ENCODE results near the gene GIMAP8.
"Not testable (repeated sequence)": the region's sequence is repeated elsewhere in the genome, so short reads cannot be mapped to it uniquely, and the experiment has no call there.

GIMAP8 gene

DNA sequence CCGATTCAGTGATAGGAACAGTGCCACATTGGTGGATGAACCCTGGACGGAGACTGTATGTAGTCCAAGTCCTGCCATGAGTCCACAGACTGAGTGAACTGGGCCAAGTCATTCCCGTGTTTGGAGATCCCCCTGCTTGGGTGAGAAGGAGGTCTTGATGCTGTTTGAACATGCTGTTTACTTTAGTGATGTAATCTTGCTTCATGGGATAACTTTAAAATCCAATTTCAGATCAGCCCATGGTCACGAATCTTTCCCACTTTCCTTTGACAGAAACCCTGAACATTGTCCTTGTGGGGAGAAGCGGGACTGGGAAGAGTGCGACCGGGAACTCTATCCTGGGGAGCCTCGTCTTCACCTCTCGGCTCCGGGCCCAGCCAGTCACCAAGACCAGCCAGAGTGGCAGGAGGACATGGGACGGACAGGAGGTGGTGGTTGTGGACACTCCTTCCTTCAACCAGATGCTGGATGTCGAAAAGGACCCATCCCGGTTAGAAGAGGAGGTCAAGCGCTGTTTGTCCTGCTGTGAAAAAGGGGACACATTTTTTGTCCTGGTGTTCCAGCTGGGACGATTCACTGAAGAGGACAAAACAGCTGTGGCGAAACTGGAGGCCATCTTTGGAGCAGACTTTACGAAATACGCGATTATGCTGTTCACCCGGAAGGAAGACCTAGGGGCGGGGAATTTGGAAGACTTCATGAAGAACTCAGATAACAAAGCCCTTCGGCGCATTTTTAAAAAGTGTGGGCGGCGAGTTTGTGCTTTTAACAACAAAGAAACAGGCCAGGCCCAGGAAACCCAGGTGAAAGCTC, 26.6 kb downstream of the GIMAP8 start:
- no peak overlapping the region for H3K27ac Mint-ChIP-seq
- DNase-seq (no peak), ATAC-seq (replicated peaks) (no peak)
- H3K36me3 Mint-ChIP-seq, result no peaks in the 10 kb centered on the region
- no peaks in the 10 kb centered on the region for H3K9me3 Mint-ChIP-seq
- peaks cover 6% of the 10 kb centered on the region in 2 donors for H3K4me1 Mint-ChIP-seq
- H3K4me3 Mint-ChIP-seq, result no peak overlapping the region
- peaks cover 0 to 7% of the 10 kb centered on the region in 2 donors for H3K27me3 Mint-ChIP-seq

DNA sequence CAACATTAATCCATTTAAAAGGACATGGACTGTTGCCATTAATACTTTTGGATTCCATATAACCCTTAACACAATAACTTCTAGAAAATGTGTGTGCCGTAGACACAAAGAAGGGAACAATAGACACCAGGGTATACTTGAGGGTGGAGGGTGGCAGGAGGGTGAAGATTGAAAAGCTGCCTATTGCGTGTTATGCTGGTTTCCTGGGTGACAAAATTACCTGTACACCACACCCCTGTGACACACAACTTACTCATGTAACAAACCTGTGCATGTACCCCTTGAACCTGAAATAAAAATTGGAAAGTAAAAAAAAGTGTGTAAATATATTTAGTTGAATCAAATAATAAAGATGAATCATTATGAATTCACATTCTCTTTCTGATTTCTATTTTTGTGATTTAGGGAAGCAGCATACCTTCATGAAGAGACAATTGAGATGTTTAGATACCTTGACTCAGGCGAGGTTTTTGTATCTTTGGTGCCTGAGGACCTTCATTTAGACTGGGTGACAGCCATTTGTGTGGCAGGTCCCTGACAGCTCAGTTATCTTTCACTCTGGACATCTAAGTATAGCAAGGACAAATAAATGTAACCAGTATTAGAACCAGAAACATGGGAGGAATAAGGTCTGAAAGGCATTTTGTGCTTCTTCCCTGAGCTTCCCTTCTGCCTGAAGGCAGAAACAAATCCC, 28.7 kb downstream of the GIMAP8 start:
- Mint-ChIP-seq H3K4me3 (no peak overlapping the region), H3K9me3 (no peaks in the 10 kb centered on the region), H3K27me3 (peaks cover 4 to 12% of the 10 kb centered on the region in 2 donors), H3K27ac (no peak overlapping the region), H3K4me1 (peaks cover 20% of the 10 kb centered on the region in 2 donors), H3K36me3 (no peaks in the 10 kb centered on the region)
- ATAC-seq (replicated peaks) (no peak), DNase-seq (no peak)

DNA sequence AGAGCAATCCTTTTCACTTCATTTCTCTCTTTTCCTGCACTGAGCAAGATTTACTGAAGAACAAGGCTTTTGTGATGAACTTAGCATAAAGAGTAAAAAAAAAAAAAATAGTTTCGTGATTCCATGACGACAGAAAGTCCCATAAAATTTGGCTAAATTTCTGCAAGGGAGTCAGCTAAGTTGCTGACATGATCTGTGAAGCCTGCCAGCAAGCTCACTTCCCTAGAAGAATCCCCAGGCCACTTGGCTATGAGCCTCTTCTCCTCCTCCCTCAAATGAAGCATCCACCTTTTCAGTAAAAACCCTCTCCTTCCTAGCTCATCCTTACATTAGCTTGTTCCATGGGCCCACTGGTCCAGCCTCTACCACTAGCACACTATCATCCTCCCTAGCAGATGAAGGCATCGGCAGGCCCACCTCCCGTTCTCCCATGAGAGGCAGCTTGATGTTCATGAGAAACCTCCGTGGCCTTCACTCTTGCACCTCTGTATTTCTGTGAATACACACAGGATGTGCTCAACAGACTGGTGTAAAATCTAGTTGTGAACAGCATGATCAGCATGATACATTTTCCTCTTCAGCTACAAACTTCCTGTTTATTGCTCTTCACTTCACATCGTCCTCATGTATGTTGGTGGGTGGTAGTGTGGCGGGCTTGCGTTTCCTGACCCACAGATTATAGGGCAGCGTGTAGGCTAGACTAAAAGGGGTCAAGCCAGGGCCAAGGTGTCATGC, 30.9 kb downstream of the GIMAP8 start:
- DNase-seq (no peak), ATAC-seq (replicated peaks) (no peak)
- Mint-ChIP-seq H3K4me1 (peaks cover 23 to 24% of the 10 kb centered on the region in 2 donors), H3K4me3 (no peak overlapping the region), H3K9me3 (no peaks in the 10 kb centered on the region), H3K27ac (no peak overlapping the region), H3K36me3 (no peaks in the 10 kb centered on the region), H3K27me3 (peaks cover 4 to 12% of the 10 kb centered on the region in 2 donors)

DNA sequence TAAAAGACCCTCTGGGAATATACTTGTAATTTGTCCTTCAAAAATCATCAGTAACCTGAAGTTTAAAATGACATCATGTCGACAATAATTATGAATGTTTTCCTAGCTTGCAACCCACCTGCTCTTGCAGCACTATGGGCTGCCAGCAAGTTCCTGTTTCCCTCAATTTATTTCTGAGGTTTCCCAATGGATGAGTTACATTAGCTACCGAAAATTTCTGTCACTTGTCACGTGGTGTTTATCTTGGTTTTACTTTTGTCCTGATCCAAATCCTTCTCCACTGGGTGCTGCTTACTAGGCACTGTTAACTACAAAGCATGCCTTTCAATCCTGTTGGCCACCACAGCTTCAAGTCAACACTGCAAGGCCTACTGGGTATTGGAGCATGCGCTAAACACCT, 31.5 kb downstream of the GIMAP8 start:
- no peaks in the 10 kb centered on the region for H3K36me3 Mint-ChIP-seq
- no peak for DNase-seq
- ATAC-seq (replicated peaks), result no peak
- peaks cover 4 to 12% of the 10 kb centered on the region in 2 donors for H3K27me3 Mint-ChIP-seq
- peaks cover 23 to 24% of the 10 kb centered on the region in 2 donors for H3K4me1 Mint-ChIP-seq
- no peak overlapping the region for H3K27ac Mint-ChIP-seq
- no peaks in the 10 kb centered on the region for H3K9me3 Mint-ChIP-seq
- no peak overlapping the region for H3K4me3 Mint-ChIP-seq

DNA sequence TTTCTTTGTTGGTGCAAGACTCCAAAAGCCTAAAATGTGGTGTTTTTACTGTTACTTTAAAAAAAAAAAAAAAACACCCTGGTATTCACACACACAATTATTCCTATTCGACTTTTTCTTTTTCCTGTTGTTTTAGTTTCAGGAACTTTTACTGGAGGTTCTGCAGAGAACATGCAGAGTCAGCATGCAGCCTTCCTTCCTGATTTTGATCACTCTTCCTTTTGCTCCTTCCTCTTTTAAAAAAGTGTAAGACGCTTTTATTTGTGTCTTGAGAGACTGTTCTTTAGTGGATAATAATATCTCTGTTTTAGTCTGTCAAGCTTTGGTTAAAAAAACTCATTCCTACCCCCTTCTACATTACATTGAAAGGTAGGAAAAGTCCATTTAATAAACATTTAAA, 33.1 kb downstream of the GIMAP8 start:
- not testable (repeated sequence) for H3K27ac Mint-ChIP-seq; ATAC-seq (replicated peaks); DNase-seq; H3K4me3 Mint-ChIP-seq; H3K36me3 Mint-ChIP-seq; H3K9me3 Mint-ChIP-seq
- H3K4me1 Mint-ChIP-seq, result peaks cover 23 to 24% of the 10 kb centered on the region in 2 donors
- H3K27me3 Mint-ChIP-seq, result peaks cover 4 to 12% of the 10 kb centered on the region in 2 donors

DNA sequence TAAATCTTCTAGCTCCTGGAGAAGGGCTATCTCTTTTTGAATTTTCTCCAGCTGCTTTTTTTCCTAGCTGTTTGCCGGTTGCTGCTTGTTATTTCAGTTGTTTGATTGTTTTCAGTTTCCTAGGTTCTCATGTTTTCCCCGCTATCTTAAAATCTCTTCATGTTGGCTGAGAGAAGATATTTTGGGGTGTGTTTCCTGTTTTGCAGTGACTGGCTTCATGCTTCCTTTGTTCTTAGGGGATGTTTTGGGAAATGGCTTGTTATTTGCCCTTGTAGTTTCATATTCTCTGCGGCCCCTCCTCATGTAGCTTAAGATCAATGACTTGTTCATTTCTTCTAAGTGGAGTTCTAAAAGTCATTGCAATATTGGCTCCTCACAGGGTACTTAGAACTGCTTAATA, 33.6 kb downstream of the GIMAP8 start:
- not testable (repeated sequence) for ATAC-seq (replicated peaks); H3K9me3 Mint-ChIP-seq; H3K27ac Mint-ChIP-seq; H3K4me3 Mint-ChIP-seq; H3K36me3 Mint-ChIP-seq; DNase-seq
- Mint-ChIP-seq H3K27me3 (peaks cover 4 to 12% of the 10 kb centered on the region in 2 donors), H3K4me1 (peaks cover 23 to 24% of the 10 kb centered on the region in 2 donors)

DNA sequence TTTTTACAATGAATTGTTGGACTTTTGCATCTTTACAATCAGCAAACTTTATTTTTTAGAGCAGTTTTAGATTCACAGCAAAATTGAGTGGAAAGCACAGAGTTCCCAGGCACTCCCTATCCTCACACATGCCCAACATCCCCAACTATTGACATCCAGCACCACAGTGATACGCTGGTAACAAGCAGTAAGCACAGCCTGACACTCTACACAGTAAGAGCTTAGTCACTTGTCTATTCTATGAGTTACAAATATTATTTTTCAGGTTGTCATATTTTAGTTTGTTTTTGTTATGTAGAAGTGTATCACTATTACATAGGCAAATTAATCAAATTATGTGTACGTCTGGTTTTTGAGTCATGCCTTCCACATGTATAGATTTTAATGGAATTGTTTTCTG, 37.2 kb downstream of the GIMAP8 start:
- no peak overlapping the region for H3K4me3 Mint-ChIP-seq
- no peaks in the 10 kb centered on the region for H3K36me3 Mint-ChIP-seq

DNA sequence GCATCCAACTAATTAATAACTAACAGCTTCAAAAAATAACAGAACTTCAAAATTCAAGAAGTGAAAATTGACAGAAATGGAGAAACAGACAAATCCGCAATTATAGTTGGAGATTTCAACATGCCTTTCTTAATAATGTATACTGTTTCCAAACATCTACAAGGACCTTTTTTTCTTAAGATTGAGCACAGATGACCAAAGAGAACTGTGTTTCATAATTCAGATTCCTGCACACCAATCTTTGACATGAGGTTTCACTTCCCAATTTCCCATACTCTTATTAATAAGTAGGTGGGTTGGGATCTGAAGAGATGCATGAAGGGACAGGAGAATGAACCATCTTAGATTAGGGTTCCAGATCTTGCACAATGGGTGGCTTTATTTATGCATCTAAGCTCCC, 39.4 kb downstream of the GIMAP8 start:
- H3K27me3 Mint-ChIP-seq, result no peaks in the 10 kb centered on the region
- H3K36me3 Mint-ChIP-seq, result no peaks in the 10 kb centered on the region
- no peaks in the 10 kb centered on the region for H3K4me1 Mint-ChIP-seq
- no peak for ATAC-seq (replicated peaks)
- no peak for DNase-seq
- H3K9me3 Mint-ChIP-seq, result peaks cover 0 to 2% of the 10 kb centered on the region in 2 donors
- H3K4me3 Mint-ChIP-seq, result no peak overlapping the region
- H3K27ac Mint-ChIP-seq, result no peak overlapping the region

More for the DNA sequence above, 37.2 kb downstream of the GIMAP8 start:
- Mint-ChIP-seq H3K9me3 (peaks cover 0 to 2% of the 10 kb centered on the region in 2 donors), H3K27me3 (peaks cover 4 to 5% of the 10 kb centered on the region in 2 donors), H3K27ac (no peak overlapping the region), H3K4me1 (peaks cover 14 to 18% of the 10 kb centered on the region in 2 donors)
- DNase-seq (no peak), ATAC-seq (replicated peaks) (no peak)

DNA sequence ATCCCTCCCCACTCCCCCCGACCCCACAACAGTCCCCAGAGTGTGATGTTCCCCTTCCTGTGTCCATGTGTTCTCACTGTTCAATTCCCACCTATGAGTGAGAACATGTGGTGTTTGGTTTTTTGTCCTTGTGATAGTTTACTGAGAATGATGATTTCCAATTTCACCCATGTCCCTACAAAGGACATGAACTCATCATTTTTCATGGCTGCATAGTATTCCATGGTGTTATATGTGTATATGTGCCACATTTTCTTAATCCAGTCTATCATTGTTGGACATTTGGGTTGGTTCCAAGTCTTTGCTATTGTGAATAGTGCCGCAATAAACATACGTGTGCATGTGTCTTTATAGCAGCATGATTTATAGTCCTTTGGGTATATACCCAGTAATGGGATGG, 43.0 kb downstream of the GIMAP8 start:
- H3K27ac Mint-ChIP-seq; ATAC-seq (replicated peaks); H3K9me3 Mint-ChIP-seq; H3K36me3 Mint-ChIP-seq; DNase-seq; H3K27me3 Mint-ChIP-seq; H3K4me3 Mint-ChIP-seq; H3K4me1 Mint-ChIP-seq: not testable (repeated sequence)

DNA sequence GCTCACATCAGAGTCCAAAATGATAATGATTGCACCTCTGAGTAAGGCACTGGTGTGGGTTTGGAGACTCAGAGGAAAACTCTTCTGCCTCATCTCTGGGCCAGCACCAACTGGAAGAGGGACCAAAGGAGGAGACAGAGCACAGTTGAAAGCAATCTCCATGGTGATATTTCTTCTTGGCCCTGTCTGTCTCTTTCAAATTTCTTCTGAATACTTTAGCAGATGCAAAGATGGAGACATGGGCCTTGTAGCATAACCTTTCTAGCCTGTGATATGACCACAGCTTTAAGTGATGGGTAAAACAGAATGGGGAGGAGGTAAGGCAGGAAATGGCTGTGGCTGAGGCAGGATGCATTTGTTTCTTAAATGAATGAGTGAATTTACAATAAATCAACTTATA, 52.1 kb downstream of the GIMAP8 start:
- no peak overlapping the region for H3K4me3 Mint-ChIP-seq
- H3K4me1 Mint-ChIP-seq, result no peaks in the 10 kb centered on the region
- H3K36me3 Mint-ChIP-seq, result no peaks in the 10 kb centered on the region
- peaks cover 4 to 8% of the 10 kb centered on the region in 2 donors for H3K27me3 Mint-ChIP-seq
- no peak for DNase-seq
- H3K27ac Mint-ChIP-seq, result no peak overlapping the region
- ATAC-seq (replicated peaks), result no peak
- peaks cover 0 to 12% of the 10 kb centered on the region in 2 donors for H3K9me3 Mint-ChIP-seq

DNA sequence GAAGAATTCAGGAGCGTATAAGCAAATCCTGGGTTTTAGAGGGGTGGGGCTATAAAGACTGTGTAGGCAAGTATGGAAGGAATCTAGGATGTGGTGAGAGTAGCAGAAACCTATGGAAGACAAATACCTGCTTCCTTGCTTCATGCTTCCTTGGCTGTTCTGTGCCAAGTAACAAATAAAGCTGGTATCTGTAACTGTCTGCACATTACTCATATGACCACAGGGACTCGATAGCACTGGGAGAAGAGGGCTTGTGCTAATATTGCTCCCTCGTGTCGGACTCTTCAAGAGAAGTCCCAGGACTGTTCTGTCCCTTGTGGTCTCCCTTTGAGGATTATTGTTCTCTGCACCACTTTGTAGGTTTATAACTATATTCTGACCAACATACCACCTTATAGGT, 52.7 kb downstream of the GIMAP8 start:
- ATAC-seq (replicated peaks), result no peak
- H3K36me3 Mint-ChIP-seq, result no peaks in the 10 kb centered on the region
- peaks cover 2 to 7% of the 10 kb centered on the region in 2 donors for H3K27me3 Mint-ChIP-seq
- peaks cover 0 to 11% of the 10 kb centered on the region in 2 donors for H3K9me3 Mint-ChIP-seq
- no peaks in the 10 kb centered on the region for H3K4me1 Mint-ChIP-seq
- no peak overlapping the region for H3K27ac Mint-ChIP-seq
- no peak for DNase-seq
- H3K4me3 Mint-ChIP-seq, result no peak overlapping the region

DNA sequence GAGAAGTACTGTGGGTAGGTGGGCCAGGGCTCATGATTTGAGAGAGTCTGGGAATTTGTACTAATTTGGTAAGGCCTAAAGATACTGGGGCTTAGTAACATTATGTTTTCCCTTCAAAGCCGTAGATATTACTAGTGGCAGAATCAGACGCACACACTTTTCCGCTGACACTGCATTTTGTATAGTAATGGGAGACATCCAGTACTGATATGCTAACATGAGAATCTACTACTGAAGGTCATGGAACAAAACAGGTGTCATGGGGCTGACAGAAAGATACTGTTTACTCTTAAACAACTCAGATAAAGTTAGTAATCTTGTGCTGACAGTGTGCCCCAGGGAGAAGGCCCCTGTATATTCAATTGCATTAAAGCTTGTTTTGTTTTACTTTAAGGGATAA, 53.2 kb downstream of the GIMAP8 start:
- no peak for DNase-seq
- peaks cover 0 to 10% of the 10 kb centered on the region in 2 donors for H3K9me3 Mint-ChIP-seq
- ATAC-seq (replicated peaks), result no peak
- H3K36me3 Mint-ChIP-seq, result no peaks in the 10 kb centered on the region
- H3K4me3 Mint-ChIP-seq, result no peak overlapping the region
- no peak overlapping the region for H3K27ac Mint-ChIP-seq
- no peaks in the 10 kb centered on the region for H3K4me1 Mint-ChIP-seq
- peaks cover 0 to 7% of the 10 kb centered on the region in 2 donors for H3K27me3 Mint-ChIP-seq

DNA sequence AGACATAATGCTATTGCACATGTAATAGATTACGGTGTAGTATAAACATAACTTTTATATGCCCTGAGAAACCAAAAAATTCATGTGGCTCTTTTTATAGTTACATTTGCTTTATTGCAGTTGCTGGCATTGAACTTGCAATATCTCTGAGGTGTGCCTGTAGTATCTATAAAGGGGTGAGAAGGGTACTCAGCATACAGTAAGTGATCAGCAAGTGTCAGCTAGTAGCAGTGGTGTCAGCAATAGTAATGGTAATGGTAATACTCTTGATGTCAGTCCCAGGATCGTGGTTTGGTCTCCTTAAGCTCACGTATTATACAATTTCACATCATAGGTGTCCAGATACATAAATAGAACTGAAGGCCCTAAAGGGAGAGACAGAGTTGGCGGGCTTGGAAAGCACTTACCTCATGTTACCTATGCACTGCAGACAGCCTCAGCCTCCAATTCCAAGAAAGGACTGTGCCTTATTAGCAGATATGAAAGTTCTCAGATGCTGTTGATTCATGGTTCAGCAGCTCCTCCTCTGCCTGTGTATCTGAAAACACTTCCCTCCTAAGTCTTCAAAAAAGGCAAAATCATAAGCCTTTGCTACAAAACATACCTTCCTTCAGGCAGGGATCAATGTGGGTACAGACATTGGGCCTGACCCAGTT, 57.6 kb downstream of the GIMAP8 start:
- no peaks in the 10 kb centered on the region for H3K36me3 Mint-ChIP-seq
- H3K4me3 Mint-ChIP-seq, result no peak overlapping the region
- peaks cover 0 to 3% of the 10 kb centered on the region in 2 donors for H3K9me3 Mint-ChIP-seq
- DNase-seq, result no peak
- no peak overlapping the region for H3K27ac Mint-ChIP-seq
- no peak for ATAC-seq (replicated peaks)
- no peaks in the 10 kb centered on the region for H3K4me1 Mint-ChIP-seq
- H3K27me3 Mint-ChIP-seq, result no peaks in the 10 kb centered on the region

DNA sequence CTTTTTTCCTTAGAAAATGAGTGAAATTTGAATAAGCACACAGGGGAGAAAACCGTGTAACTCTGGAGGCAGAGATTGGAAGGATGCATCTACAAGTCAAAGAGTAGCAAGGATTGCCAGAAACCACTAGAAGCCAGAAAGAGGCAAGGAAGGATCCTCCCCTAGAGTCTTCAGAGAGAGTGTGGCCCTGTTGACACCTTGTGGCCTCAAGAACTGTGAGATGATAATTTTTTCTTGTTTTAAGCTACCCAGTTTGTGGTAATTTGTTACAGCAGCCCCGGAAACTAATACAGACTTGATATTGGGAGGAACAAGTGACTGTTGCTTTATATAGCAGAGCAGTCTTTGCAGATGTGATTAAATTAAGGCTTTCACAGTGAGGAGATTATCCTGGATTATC, 60.6 kb downstream of the GIMAP8 start:
- Mint-ChIP-seq H3K27me3 (peaks cover 7 to 8% of the 10 kb centered on the region in 2 donors), H3K27ac (no peak overlapping the region), H3K36me3 (no peaks in the 10 kb centered on the region), H3K9me3 (peaks cover 0 to 3% of the 10 kb centered on the region in 2 donors), H3K4me3 (no peak overlapping the region), H3K4me1 (peaks cover 6 to 9% of the 10 kb centered on the region in 2 donors)
- DNase-seq (no peak), ATAC-seq (replicated peaks) (no peak)
